ENCODE measurements around the gene PRMT1.

The PRMT1 gene

DNA sequence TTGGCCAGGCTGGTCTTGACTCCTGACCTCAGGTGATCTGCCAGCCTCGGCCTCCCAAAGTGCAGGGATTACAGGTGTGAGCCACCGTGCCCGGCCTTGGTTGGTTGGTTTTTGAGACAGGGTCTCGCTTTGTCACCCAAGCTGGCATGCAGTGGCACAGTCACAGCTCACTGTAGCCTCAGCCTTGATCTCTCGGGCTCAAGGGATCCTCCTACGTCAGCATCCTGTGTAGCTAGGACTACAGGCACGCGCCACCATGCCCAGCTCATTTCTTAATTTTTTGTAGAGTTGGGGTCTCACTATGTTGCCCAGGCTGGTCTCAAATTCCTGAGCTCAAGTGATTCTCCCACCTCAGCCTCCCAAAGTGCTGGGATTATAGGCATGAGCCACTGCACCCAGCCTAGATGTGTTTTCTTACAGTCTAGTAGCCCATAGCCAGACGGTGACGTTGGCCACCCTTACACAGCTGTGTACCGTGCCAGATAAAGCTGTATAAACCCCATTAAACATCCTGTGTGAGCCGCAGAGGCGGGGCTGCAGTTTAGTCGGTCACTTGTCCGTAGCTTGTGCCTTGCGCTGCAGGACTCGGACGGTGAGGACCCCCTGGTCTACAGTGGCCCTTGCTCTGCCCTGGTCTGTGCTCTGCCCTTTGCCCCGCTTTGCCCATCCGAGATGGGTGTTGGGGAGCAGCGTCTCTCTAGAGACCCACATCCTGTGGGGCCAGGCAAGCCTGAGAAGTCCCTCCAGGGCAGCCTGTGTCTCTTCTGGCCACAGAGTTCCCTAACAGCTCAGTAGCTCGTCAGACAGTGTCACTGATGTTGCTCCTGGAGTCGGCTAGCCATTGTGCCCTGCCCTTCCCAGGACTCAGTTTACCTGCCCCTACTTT lies 21.3 kb upstream of the PRMT1 start:
- CTCF ChIA-PET: interaction anchor here (1.0 to 5.2 kb wide), 7 partner anchors 10 to 25 kb away, joined by 3 to 30 read pairs (median 4); partner anchors contain the start of genes PRMT1, RRAS and SCAF1
- TF ChIP-seq, protein P1, sequence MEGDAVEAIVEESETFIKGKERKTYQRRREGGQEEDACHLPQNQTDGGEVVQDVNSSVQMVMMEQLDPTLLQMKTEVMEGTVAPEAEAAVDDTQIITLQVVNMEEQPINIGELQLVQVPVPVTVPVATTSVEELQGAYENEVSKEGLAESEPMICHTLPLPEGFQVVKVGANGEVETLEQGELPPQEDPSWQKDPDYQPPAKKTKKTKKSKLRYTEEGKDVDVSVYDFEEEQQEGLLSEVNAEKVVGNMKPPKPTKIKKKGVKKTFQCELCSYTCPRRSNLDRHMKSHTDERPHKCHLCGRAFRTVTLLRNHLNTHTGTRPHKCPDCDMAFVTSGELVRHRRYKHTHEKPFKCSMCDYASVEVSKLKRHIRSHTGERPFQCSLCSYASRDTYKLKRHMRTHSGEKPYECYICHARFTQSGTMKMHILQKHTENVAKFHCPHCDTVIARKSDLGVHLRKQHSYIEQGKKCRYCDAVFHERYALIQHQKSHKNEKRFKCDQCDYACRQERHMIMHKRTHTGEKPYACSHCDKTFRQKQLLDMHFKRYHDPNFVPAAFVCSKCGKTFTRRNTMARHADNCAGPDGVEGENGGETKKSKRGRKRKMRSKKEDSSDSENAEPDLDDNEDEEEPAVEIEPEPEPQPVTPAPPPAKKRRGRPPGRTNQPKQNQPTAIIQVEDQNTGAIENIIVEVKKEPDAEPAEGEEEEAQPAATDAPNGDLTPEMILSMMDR (IDR thresholded peaks at IDR 0.05; ENCODE audit: control extremely low read depth, extremely low read depth, low read depth, missing control alignments): no peak
- POLR2A ChIA-PET: no interaction called here
- no peak for DNase-seq (ENCODE audit: extremely low spot score)

DNA sequence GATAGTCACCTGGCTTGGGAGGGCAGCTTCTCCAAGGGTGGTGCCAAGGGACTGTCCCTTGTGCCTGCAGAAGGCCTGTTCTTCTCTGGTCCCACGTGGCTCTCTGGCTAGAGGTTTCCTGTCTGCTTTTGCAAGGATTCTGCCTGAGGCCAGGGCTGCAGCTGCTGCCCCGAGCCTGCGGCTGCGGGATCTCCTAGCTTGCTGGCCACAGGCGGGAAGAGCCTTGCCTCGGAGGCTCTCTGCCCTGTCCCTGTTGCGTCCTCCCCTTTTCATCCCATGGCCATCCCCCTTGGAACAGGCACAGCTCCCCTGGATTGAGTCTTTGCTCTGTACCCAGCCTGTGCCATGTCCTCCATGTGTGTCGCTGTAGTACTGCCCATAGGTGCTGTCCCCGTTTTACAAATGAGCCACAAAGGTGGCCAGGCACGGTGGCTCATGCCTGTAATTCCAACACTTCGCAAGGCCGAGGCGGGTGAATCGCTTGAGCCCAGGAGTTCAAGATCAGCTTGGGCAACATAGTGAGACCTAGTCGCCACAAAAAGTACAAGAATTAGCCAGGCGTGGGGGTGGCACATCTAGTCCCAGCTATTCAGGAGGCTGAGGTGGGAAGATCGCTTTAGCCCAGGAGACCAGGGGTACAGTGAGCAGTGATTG lies 20.5 kb upstream of the PRMT1 start:
- DNase-seq (ENCODE audit: extremely low spot score): no peak
- ChIA-PET POLR2A (interaction anchor here (0.8 kb wide), 1 partner anchor 19 kb away, joined by 3 read pairs; no protein-coding TSS in a partner anchor), CTCF (interaction anchor here (1.0 to 5.2 kb wide), 7 partner anchors 9 to 24 kb away, joined by 3 to 30 read pairs (median 4); partner anchors contain the start of genes PRMT1 and RRAS)
- TF ChIP-seq, protein P1 (IDR thresholded peaks at IDR 0.05; ENCODE audit: control extremely low read depth, extremely low read depth, low read depth, missing control alignments): no peak

DNA sequence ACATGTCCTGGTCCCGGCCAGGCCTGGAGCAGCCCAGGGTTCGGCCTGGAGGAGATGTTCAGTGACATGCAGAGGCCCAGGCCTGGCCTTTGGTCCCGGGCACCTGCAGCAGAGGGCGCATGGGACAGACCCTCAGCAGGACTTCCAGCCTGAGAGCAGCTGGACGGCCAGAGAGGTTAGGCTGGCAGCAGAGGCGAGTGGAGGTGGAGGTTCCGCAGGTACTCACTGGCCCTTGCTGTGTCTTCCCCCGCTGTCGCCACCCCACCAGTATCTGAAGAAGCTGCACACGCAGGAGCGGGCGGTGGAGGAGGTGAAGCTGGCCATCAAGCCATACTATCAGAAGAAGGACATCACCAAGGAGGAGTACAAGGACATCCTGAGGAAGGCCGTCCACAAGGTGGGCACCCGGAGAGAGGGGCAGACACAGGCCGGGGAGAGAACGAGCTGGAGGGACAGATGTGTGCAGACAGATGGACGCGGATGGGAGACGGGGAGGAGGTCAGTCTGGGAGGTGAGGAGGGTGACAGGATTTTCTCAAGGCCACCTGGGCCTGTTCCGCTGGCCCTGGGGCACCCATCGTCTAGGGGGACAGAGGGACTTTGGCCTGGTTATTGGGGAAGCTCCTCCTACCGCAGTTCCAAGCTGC lies 19.5 kb upstream of the PRMT1 start:
- POLR2A ChIA-PET: interaction anchor here (0.8 kb wide), 1 partner anchor 18 kb away, joined by 3 read pairs; no protein-coding TSS in a partner anchor
- TF ChIP-seq, protein P1 (IDR thresholded peaks at IDR 0.05; ENCODE audit: control extremely low read depth, extremely low read depth, low read depth, missing control alignments): no peak
- DNase-seq (ENCODE audit: extremely low spot score): no peak
- CTCF ChIA-PET: interaction anchor here (1.1 to 5.2 kb wide), 4 partner anchors 10 to 87 kb away, joined by 3 to 30 read pairs (median 4); partner anchors contain the start of gene PRMT1

DNA sequence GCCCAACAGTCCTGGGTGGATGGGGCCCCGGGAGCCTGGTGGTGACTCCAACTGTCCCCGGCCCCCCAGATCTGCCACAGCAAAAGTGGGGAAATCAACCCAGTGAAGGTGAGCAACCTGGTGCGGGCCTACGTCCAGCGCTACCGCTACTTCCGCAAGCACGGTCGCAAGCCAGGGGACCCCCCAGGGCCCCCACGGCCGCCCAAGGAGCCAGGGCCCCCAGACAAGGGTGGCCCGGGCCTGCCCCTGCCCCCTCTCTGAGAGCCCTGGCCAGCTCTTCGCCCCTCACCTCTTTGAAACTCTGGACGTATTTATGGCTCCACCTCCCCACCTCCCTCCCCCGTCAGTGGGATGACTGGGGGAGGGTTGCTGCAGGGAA lies 18.9 kb upstream of the PRMT1 start:
- no peak for DNase-seq (ENCODE audit: extremely low spot score)
- CTCF ChIA-PET: interaction anchor here (1.1 to 5.2 kb wide), 3 partner anchors 11 to 88 kb away, joined by 3 to 30 read pairs (median 3); no protein-coding TSS in a partner anchor
- TF ChIP-seq, protein P1 (IDR thresholded peaks at IDR 0.05; ENCODE audit: control extremely low read depth, extremely low read depth, low read depth, missing control alignments): no peak
- POLR2A ChIA-PET: no interaction called here

DNA sequence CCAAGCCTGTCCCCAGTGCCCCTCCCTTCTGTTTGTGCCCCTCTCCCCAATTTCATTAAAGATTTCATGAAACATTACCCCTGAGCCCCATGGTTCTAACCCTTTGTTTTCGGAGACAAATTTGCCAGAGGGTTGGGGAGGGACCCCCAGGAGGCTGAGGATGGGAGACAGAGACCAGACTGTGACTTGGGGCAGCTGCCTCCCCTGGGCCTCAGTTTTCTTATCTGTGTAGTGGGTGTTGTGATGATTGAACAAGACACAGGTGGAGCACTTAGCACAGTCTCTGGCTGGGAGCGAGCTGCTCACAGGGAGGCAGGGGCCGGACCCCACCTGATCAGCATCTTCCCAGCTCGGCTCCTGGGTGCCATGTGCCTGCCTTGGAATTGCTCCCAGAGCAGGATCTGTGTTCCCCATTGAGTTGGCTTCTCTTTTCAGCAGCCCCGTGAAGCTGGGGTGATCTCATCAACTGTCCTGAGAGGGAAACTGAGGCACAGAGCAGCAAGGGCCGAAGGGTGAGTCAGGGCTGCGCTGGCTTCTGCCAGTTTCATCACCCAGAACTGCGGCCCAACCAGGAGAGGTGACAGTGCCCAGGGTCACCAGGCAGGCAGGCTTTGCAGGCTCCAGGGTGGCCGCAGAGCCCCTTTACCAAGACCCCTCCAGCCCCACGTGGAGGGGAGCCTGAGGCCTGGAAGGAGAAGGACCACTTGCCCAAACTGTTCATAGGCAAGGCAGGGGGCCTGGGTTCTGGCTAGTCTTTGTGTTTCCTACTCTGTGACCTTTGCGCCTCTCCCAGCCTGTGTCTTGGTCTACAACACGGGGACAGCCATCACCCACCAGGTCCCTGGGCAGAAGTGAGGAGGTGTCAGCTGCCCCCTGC lies 18.3 kb upstream of the PRMT1 start:
- no peak for DNase-seq (ENCODE audit: extremely low spot score)
- TF ChIP-seq, protein P1 (IDR thresholded peaks at IDR 0.05; ENCODE audit: control extremely low read depth, extremely low read depth, low read depth, missing control alignments): no peak
- ChIA-PET POLR2A (no interaction called here), CTCF (interaction anchor here (2.2 to 5.2 kb wide), 2 partner anchors 13 to 22 kb away, joined by 6 to 30 read pairs; no protein-coding TSS in a partner anchor)

Data from GM10248 (cell line).